Endothelial cell of hepatic sinusoid (primary cell): ENCODE data around the gene LEMD2.

Experiments used
- in situ Hi-C: cut with HindIII; loops from 2 replicates; pipeline ENCODE4 v1.10.0; 2017; ENCODE audit warnings: low sequenced_read_pairs

LEMD2 gene

DNA sequence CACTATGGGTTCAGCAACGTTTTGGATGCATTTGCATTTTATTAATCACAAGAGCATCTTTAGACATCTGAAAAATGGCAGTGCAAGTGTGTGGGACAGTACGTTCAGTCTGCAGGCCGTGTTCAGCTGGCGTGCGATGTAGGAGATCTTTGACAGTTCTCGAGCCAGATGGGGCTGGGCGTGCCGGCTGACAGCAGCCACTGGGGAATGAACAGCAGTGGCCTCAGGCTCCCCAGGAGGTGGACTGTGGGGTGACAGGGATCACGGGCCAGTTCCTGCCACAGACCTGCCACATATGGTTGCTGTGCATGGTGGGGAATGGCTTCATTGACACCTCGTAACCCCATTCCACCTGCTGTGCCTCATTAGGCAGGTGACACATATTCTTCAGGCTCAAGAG, 31.3 kb upstream of the LEMD2 start:
- in situ Hi-C loops = no loop called here

DNA sequence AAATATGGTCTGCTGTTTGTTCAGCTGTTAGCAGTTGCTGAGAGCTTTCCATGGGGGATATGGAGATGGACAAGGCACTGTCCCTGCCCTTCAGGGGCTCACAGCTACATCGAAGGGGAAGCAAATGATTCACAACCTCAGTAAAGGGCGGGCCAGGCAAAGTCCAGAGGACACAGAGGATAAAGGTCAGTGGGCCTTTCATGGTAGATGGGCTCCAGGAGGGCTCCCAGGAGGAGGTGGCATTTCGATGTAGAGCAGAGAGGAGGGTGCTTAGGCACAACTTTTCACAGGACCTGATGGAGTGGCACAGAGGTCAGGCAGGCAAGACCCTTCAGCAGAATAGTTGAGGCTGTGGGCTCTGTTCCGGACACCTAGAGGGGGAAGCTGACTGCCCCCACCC, 30.1 kb upstream of the LEMD2 start:
- in situ Hi-C loops = loop anchor here (5.0 kb wide), 1 partner anchor 57 kb away; no protein-coding TSS in a partner anchor

GRCh38 chr6:33818293-33818692, 29.4 kb upstream of the LEMD2 start:
- in situ Hi-C loops = loop anchor here (5.0 kb wide), 1 partner anchor 56 kb away; no protein-coding TSS in a partner anchor

DNA sequence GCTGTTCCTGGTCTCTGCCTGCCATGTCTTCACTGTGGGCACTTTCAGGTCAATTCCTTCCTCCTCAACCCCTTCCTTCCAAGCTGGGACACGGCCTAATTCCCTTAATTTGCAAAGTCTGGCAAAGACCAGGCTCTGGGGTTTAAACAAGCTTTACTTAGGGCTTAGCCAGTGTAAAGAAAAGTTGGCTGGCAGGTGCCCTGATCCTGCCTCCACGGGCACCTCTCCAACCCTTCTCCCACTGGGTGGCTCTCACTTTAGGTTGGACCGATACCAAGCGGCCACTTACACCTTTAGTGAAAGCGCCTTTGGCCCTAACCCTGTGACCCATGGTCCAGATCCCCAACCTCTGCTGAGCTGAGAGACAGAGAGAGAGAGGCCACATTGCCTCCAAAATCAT, 28.6 kb upstream of the LEMD2 start:
- in situ Hi-C loops = loop anchor here (5.0 kb wide), 1 partner anchor 55 kb away; no protein-coding TSS in a partner anchor

GRCh38 chr6:33816911-33817310, 28.0 kb upstream of the LEMD2 start:
- in situ Hi-C loops = loop anchor here (5.0 kb wide), 1 partner anchor 55 kb away; no protein-coding TSS in a partner anchor

GRCh38 chr6:33815854-33816253, 26.9 kb upstream of the LEMD2 start:
- in situ Hi-C loops = loop anchor here (5.0 kb wide), 1 partner anchor 54 kb away; no protein-coding TSS in a partner anchor

GRCh38 chr6:33813990-33814985, 25.4 kb upstream of the LEMD2 start:
- in situ Hi-C loops = no loop called here

- in situ Hi-C loops = no loop called here
These were observed 24.4 kb upstream of the LEMD2 start for GRCh38 chr6:33813246-33813904.

DNA sequence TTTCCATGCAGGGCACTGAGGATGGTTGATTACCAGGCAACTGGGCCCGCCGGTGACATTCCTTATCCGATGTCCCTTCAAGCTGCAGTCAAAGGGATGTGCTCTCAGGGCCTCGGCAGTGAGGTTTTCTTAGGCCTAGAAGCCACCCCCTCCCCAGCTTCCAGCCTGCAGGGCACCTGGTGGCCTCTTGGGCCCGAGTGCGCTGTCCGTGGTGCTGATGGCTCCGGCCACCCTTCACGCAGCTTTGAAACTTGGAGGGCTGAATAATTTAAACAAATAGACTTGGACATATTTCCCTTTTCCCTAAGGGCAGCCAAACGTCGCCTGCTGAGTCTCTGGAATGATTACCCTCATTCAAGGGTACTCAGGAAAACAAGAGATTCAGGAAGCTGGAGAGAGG, 23.7 kb upstream of the LEMD2 start:
- in situ Hi-C loops = no loop called here

DNA sequence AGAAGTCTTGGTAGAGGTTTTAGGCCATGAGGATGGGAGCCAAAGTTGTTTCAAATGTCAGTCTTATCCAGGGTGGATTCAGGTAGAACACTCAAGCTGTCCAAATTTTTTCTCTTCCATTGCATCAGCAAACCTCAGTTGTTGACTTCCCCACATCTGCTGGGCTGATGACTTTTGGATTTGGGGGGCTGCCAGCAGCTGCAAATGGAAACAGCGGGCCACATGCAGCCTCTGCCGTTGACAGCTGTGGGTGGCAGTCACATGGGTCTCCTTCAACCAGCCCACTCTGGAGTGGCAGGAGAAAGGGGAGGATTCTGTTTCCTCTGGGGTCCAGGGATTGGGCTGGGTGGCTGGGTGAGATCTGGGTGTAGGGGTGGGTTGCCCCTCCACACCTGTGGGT, 20.7 kb upstream of the LEMD2 start:
- in situ Hi-C loops = loop anchor here (5.0 kb wide), 1 partner anchor 33 kb away; no protein-coding TSS in a partner anchor

GRCh38 chr6:33808641-33809180, 19.8 kb upstream of the LEMD2 start:
- in situ Hi-C loops = loop anchor here (5.0 kb wide), 1 partner anchor 34 kb away; no protein-coding TSS in a partner anchor

- in situ Hi-C loops = loop anchor here (5.0 kb wide), 1 partner anchor 35 kb away; no protein-coding TSS in a partner anchor
These were observed 18.7 kb upstream of the LEMD2 start for GRCh38 chr6:33807606-33808005.

GRCh38 chr6:33806841-33807240, 17.9 kb upstream of the LEMD2 start:
- in situ Hi-C loops = loop anchor here (5.0 kb wide), 1 partner anchor 35 kb away; no protein-coding TSS in a partner anchor

- in situ Hi-C loops = no loop called here
These were observed 14.7 kb upstream of the LEMD2 start, which contains the start of gene MLN for GRCh38 chr6:33803571-33804053. MLN (minus strand) TSS chr6:33804003; CDS start chr6:33801163, 2,840 bp downstream.

- in situ Hi-C loops = no loop called here
These were observed 13.4 kb upstream of the LEMD2 start for GRCh38 chr6:33802186-33802958.

- in situ Hi-C loops = no loop called here
These were observed 12.7 kb upstream of the LEMD2 start for GRCh38 chr6:33801611-33802010.

DNA sequence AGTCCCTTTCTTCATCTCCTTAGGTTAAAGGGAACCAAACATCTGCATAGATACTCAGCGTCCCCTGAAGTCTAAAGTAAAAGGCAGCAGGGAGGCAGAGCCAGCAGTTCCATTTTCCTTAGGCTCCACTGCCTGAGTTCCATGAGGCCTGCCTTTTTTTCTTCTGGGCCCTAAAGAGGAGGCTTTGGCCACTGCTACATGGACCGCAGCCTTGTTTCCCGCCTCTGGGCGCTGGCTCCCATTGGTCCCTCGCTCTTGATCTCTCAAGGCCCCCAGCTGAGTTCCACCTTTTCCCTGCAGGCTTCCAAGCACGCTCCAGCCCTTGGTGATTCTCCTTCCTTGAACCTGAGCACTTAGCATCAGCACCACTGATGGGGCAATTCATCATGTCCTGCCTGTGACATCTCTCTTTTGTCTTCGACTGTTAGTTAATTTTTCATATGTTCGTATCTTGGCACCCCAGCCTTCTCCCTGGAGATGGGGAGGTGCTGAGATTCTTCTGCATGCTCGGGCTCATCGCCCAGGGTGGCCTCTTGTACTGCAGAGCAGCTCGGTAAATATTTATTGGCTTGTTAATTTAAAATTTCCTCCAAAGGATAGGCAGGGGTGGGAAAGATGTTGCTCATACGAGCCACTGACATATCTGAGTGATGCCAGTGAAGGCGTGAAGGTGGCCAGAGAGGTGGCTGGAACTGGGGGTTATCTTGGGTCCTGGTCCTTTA, 11.5 kb upstream of the LEMD2 start:
- in situ Hi-C loops = no loop called here

DNA sequence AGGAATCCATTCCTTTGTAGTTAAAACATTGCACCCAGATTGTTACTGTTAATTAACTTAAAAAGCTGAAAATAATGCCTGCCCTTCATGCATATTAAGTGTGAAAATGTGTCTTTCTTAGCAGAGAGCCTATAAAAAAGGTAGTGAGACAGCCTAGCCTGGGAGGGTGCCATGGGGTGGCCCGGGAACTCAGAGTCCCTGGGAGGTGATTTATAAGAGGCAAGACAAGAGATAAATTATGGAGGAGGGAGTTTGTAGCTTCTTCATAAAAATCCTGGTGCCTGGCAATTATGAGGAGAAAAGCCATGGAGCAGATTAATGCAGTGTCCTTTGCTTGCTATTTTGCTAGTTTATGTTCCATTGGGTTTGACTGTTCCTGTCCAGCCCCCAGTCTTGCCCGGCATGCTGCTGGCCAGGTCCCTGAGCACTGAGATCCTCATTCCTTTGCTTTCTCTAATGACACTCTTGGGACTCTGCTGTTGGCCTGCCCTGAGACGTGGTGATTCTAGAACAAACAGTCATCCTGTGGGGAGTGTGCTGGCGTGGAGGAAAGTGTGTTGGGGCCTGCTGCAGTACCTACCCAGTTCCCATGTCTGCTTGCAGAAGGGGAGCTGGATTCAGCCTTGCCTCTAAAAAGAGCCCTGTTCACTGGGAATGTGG, 10.7 kb upstream of the LEMD2 start:
- in situ Hi-C loops = no loop called here

- in situ Hi-C loops = no loop called here
These were observed 9.5 kb upstream of the LEMD2 start for GRCh38 chr6:33798343-33798848.
